Measurements from ENCODE around the gene CYP8B1.

Gene CYP8B1

DNA sequence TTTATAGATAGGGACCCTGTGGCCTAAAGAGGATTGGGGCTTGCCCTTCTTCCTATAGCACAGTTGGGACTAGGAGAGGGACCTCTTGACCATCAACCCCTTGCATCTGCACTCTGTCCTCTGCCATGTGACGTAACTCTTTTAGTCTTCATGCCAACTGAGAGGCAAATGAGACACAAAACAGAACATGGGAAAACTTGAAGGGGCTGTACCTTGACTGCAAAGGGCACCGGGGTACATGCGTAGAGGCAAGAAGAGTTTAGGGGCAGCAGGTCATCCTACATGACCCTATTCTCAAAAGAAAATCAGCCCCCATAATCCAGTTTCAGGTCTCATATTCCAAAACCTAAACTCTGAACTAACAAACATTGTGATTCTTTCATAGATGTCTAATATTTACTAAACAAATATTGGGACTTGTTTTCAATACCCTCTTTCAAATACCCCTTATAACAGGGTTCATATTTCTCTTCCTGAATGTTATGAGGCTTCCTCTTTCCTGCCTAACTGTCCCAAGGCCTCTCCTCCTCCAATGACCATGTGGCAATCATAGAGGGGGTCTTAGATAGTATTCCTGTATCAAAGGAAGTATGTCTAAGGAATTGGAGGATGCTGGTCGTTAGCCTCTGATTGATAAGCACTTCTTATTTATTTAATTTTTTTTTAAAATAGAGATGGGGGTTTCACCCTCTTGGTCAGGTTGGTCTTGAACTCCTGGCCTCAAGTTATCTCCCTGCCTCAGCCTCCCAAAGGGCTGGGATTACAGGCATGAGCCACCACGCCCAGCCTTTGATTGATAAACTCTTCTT, 45.8 kb downstream of the CYP8B1 start:
- no peak overlapping the region for H3K4me3 ChIP-seq (ENCODE audit: low read depth, low read length)
- in situ Hi-C loops (cut with HindIII; ENCODE audit: low sequenced_read_pairs): no loop called here
- TF ChIP-seq, protein P1, sequence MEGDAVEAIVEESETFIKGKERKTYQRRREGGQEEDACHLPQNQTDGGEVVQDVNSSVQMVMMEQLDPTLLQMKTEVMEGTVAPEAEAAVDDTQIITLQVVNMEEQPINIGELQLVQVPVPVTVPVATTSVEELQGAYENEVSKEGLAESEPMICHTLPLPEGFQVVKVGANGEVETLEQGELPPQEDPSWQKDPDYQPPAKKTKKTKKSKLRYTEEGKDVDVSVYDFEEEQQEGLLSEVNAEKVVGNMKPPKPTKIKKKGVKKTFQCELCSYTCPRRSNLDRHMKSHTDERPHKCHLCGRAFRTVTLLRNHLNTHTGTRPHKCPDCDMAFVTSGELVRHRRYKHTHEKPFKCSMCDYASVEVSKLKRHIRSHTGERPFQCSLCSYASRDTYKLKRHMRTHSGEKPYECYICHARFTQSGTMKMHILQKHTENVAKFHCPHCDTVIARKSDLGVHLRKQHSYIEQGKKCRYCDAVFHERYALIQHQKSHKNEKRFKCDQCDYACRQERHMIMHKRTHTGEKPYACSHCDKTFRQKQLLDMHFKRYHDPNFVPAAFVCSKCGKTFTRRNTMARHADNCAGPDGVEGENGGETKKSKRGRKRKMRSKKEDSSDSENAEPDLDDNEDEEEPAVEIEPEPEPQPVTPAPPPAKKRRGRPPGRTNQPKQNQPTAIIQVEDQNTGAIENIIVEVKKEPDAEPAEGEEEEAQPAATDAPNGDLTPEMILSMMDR (IDR thresholded peaks at IDR 0.05; ENCODE audit: low read depth, low read length, missing control alignments): no peak
- no peak for DNase-seq (ENCODE audit: low read depth)

DNA sequence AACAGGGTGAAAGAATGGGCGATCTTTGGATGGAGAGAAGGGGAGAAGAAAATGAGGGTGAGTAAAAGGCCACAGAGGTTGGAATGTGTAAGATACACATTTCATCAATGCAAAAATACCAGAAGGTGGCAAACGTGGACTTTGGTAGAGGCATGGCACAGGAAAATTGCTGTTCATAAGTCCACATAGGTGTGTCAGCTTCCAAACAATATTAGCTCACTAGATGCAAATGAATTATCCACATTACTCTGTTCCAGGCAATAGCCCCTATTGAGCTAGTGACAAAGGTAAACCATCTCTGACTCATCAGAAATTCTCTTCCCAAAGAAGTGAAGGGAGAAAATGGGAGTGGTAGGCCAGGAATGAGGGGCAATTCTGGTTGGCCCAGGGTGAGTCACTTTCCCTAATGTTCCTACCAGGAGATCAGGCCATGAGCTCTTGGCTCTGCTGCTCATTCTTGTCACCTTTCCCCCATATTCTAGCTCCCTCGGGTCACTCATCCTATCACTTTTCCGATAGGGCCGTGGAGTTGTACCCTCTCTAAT, 46.5 kb downstream of the CYP8B1 start:
- TF ChIP-seq, protein P1 (IDR thresholded peaks at IDR 0.05; ENCODE audit: low read depth, low read length, missing control alignments): no peak
- no peak for DNase-seq (ENCODE audit: low read depth)
- H3K4me3 ChIP-seq (ENCODE audit: low read depth, low read length): no peak overlapping the region

DNA sequence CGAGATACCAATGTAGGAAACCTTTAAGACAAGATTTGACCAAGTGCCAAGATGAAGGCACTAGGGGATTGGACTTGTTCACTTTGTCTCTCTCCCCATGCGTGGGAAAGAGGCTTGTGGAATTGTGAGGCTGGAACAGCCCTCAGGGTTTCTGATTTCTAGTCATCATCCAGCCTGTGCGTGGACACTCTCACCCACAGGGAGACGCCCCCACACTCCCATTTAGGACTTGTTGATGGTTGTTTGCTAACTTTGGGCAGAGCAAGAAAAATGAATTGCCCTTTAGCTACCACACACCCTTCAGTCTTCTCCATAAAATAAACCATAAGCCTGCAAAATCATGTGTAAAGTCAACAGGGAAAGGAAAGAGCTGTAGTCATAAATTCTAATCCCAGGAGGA, 48.0 kb downstream of the CYP8B1 start:
- TF ChIP-seq, protein P1 (IDR thresholded peaks at IDR 0.05; ENCODE audit: low read depth, low read length, missing control alignments): no peak
- DNase-seq (ENCODE audit: low read depth): no peak
- no peak overlapping the region for H3K4me3 ChIP-seq (ENCODE audit: low read depth, low read length)
- in situ Hi-C loops (cut with HindIII; ENCODE audit: low sequenced_read_pairs): no loop called here

More for the DNA sequence above, 46.5 kb downstream of the CYP8B1 start:
- in situ Hi-C loops (cut with HindIII; ENCODE audit: low sequenced_read_pairs): no loop called here

DNA sequence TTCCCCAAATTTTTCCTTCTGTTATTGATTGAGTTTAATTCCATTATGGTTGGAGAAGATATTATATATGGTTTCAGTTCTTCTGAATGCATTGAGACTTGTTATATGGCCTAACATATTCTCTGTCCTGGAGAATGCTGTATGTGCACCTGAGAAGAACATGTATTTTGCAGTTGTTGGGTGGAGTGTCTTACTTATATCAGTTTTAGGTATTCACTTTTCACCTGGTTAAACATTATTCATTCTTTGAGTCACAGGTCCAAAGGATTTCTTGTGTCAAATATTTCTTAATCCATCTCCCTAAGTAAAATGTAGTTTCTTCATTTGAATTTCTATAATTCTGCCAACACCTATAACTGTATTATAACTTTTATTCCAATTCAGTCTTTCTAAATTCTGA, 48.7 kb downstream of the CYP8B1 start:
- TF ChIP-seq, protein P1 (IDR thresholded peaks at IDR 0.05; ENCODE audit: low read depth, low read length, missing control alignments): no peak
- no peak overlapping the region for H3K4me3 ChIP-seq (ENCODE audit: low read depth, low read length)
- in situ Hi-C loops (cut with HindIII; ENCODE audit: low sequenced_read_pairs): no loop called here
- DNase-seq (ENCODE audit: low read depth): no peak

DNA sequence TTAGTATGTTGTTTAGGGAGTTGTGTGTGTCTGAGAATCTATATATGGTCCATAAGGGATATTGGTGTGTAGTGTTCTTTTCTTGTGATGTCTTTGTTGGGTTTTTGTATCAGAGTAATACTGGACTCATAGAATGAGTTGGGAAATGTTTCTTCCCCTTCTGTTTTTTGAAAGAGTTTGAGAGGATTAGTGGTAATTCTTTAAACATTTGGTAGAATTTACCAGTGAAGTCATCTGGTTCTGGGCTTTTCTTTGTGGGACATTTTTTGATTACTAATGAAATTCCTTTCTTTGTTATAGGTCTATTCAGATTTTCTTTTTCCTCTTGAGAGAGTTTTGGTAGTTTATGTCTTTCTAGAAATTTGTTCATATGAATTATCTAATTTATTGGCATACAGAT, 49.5 kb downstream of the CYP8B1 start:
- H3K4me3 ChIP-seq (ENCODE audit: low read depth, low read length): no peak overlapping the region
- in situ Hi-C loops (cut with HindIII; ENCODE audit: low sequenced_read_pairs): no loop called here
- DNase-seq (ENCODE audit: low read depth): no peak
- TF ChIP-seq, protein P1 (IDR thresholded peaks at IDR 0.05; ENCODE audit: low read depth, low read length, missing control alignments): no peak

DNA sequence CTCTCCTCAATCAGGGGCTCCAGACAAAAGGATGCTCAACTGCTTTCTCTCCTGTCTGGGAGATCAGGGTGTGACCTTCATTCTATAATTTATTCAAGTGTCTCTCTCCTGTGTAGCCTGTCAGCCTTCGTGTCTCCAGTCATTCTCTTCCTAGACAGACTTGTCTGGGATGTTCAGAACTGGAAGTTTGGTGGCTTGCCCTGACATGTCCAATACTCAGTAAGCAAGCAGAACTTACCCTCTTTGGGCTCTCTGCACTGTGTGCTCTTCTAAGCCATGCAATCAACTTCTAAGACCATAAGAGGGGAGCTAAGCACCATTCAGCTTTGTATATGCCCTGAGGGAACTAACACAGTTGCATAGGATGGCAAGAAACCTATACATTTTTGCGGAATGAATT, 52.3 kb downstream of the CYP8B1 start:
- TF ChIP-seq, protein P1 (IDR thresholded peaks at IDR 0.05; ENCODE audit: low read depth, low read length, missing control alignments): no peak
- no peak overlapping the region for H3K4me3 ChIP-seq (ENCODE audit: low read depth, low read length)
- in situ Hi-C loops (cut with HindIII; ENCODE audit: low sequenced_read_pairs): no loop called here

More for the DNA sequence above, 52.3 kb downstream of the CYP8B1 start:
- no peak for DNase-seq (ENCODE audit: low read depth)

All from astrocyte of the cerebellum (primary cell).